Middle frontal gyrus (tissue), 1 donor: ENCODE results near the gene SLC35C1.

Experiments used
- DNase-seq: peaks from one replicate; pipeline ENCODE4 v3.0.0-alpha.2; 2015; ENCODE audit warnings: low spot score; ENCODE audit errors: extremely low spot score

Gene SLC35C1

GRCh38 chr11:45804761-45805304 lies at the start of gene SLC35C1:
TSS of gene SLC35C1 (plus strand) at chr11:45805149. CDS start at chr11:45805802, 653 bp downstream.
- DNase-seq, result peak; percentile 94

- no peak for DNase-seq
Measured at GRCh38 chr11:45755281-45755859, 49.6 kb upstream of the SLC35C1 start.

GRCh38 chr11:45756384-45757010 lies 48.5 kb upstream of the SLC35C1 start:
- DNase-seq, result no peak

GRCh38 chr11:45757672-45758071 lies 47.3 kb upstream of the SLC35C1 start:
- DNase-seq, result no peak

- no peak for DNase-seq
Measured at GRCh38 chr11:45761659-45762058, 43.3 kb upstream of the SLC35C1 start.

GRCh38 chr11:45765107-45765668 lies 39.8 kb upstream of the SLC35C1 start:
- no peak for DNase-seq

- DNase-seq, result no peak
Measured at GRCh38 chr11:45765836-45766235, 39.1 kb upstream of the SLC35C1 start.

GRCh38 chr11:45766469-45766868 lies 38.5 kb upstream of the SLC35C1 start:
- DNase-seq, result no peak

- no peak for DNase-seq
Measured at GRCh38 chr11:45768486-45768885, 36.5 kb upstream of the SLC35C1 start.

GRCh38 chr11:45769960-45770359 lies 35.0 kb upstream of the SLC35C1 start:
- DNase-seq, result no peak

GRCh38 chr11:45771193-45771565 lies 33.8 kb upstream of the SLC35C1 start:
- no peak for DNase-seq

- peak; percentile 44 for DNase-seq
Measured at GRCh38 chr11:45771566-45772448, 33.1 kb upstream of the SLC35C1 start.

GRCh38 chr11:45772449-45772774 lies 32.5 kb upstream of the SLC35C1 start:
- DNase-seq, result no peak

GRCh38 chr11:45772986-45773785 lies 31.8 kb upstream of the SLC35C1 start:
- no peak for DNase-seq

GRCh38 chr11:45773786-45774655 lies 30.9 kb upstream of the SLC35C1 start:
- DNase-seq, result no peak

- no peak for DNase-seq
Measured at GRCh38 chr11:45774786-45775185, 30.2 kb upstream of the SLC35C1 start.

- no peak for DNase-seq
Measured at GRCh38 chr11:45777127-45777969, 27.6 kb upstream of the SLC35C1 start.

- DNase-seq, result no peak
Measured at GRCh38 chr11:45778341-45778740, 26.6 kb upstream of the SLC35C1 start.

- no peak for DNase-seq
Measured at GRCh38 chr11:45779602-45780001, 25.3 kb upstream of the SLC35C1 start.
